Right lobe of liver (tissue), 4 donors: ENCODE measurements around the gene RANBP1.
"Not testable (repeated sequence)": the region's sequence is repeated elsewhere in the genome, so short reads cannot be mapped to it uniquely, and the experiment has no call there.

Experiments used
- CTCF ChIP-seq, 4 donors: fragments of 200-600 bp in 3 of 4; fragments of 450-650 bp in 1 of 4; IDR thresholded peaks; one replicate each; pipeline versions ENCODE4 v1.5.1 to v1.8.0; 2016 to 2022; ENCODE audit warnings: antibody characterized with exemption in 4 of 4, mild to moderate bottlenecking in 2 of 4
- POLR2A ChIP-seq: fragments of 450-650 bp; IDR thresholded peaks from one replicate; pipeline ENCODE4 v1.6.1; 2017; ENCODE audit warnings: antibody characterized with exemption, mild to moderate bottlenecking
- donor health status: DM: no; HTN: no; CAD: no.
- donor health status: DM: no; HTN: no; CAD: no.
- donor health status: DM: no; HTN: yes; CAD: no.

- TF ChIP-seq CTCF (IDR thresholded peaks at IDR 0.05); POLR2A: not testable (repeated sequence)
Measured at GRCh38 chr22:20159531-20159930, 43.6 kb downstream of the RANBP1 start.
